KOPT-K1 (cell line): ENCODE data around the gene NCAM2.
"Not testable (repeated sequence)": the region's sequence is repeated elsewhere in the genome, so short reads cannot be mapped to it uniquely, and the experiment has no call there.

Experiments
- H3K27ac ChIP-seq: fragments of 200-600 bp; sonication (generic); 2 replicates; pipeline ENCODE4 v1.5.1; 2016; ENCODE audit warnings: antibody characterized with exemption, mild to moderate bottlenecking, low read depth, low read length; ENCODE audit not compliant: poor library complexity, severe bottlenecking
- H3K36me3 ChIP-seq: fragments of 200-600 bp; sonication (generic); 2 replicates; pipeline ENCODE4 v1.5.1; 2017; ENCODE audit warnings: antibody characterized with exemption, mild to moderate bottlenecking, low read length, moderate library complexity; ENCODE audit not compliant: insufficient read depth
- H3K9me3 ChIP-seq: fragments of 200-600 bp; sonication (generic); 2 replicates; pipeline ENCODE4 v1.5.1; 2017; ENCODE audit warnings: antibody characterized with exemption, low read length, mild to moderate bottlenecking; ENCODE audit not compliant: insufficient read depth, poor library complexity, severe bottlenecking

NCAM2 gene

GRCh38 chr21:21111309-21111920 lies 113.2 kb downstream of the NCAM2 start:
- H3K36me3 ChIP-seq: no peaks in the 10 kb centered on the region
- H3K27ac ChIP-seq: no peak overlapping the region
- H3K9me3 ChIP-seq: no peaks in the 10 kb centered on the region

DNA sequence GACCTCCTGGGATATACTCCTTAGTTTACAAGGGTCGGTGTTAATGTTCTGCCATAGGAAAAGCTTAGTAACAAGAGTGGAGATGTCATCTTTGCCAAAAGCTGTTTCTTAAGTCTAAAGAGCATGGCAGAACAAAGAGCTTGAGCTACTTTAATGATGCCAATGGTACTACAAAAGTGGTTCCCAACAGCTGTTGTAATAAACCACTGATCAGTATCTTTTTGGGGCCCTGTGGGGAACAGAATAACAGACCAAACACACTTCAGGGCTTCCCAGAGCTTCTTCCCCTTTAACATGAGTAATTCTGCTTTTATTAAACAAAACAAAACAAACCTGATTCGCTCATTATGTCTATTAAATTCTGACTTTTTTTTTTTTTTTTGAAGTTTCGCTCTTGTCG lies 116.3 kb downstream of the NCAM2 start:
- H3K36me3 ChIP-seq: no peaks in the 10 kb centered on the region
- H3K27ac ChIP-seq: no peak overlapping the region
- no peaks in the 10 kb centered on the region for H3K9me3 ChIP-seq

- H3K36me3 ChIP-seq: no peaks in the 10 kb centered on the region
- no peaks in the 10 kb centered on the region for H3K9me3 ChIP-seq
- H3K27ac ChIP-seq: no peak overlapping the region
These were observed 120.9 kb downstream of the NCAM2 start for GRCh38 chr21:21119091-21119490.

DNA sequence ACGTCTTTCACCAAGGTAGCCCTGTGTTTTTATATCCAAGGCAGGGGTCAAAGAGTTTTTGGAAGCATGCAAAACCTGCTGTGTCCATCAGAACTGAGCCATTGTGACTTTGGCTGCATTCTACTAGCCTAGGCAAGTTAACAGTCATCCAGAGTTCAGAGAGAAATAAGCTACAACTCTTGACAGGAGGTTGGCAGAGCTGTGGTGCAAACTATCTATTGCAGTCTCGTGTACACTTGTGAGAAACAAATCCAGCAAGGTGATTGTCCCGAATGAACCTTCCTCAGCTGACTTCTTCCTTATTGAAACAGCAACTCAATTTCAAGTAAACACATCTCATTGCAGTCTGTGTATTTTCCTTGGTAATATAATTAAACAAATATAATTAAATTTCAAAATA lies 124.5 kb downstream of the NCAM2 start:
- Histone ChIP-seq H3K9me3 (no peaks in the 10 kb centered on the region), H3K27ac (no peak overlapping the region), H3K36me3 (no peaks in the 10 kb centered on the region)

- no peaks in the 10 kb centered on the region for H3K36me3 ChIP-seq
These were observed 134.2 kb downstream of the NCAM2 start for GRCh38 chr21:21132390-21132789.

DNA sequence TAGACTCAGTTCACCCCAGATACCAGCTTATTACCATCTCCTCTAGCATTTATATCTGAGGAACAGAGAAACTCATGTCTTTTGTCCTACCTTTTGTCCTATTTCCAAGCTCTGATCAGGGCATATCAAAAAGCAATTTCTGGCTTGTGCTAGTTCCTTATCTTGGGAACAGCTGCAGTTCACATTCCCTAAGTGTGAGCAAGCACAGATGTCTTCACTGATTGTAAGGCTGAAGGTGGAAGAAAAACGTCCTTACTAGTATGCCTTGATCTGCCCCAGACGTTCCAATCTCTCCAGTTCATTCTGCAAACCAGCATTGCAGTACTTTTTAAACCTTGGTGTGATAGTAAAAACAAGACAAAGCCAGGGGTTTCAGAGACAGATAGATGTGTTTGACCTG lies 139.8 kb downstream of the NCAM2 start:
- no peak overlapping the region for H3K27ac ChIP-seq
- no peaks in the 10 kb centered on the region for H3K36me3 ChIP-seq
- no peaks in the 10 kb centered on the region for H3K9me3 ChIP-seq

More at GRCh38 chr21:21132390-21132789, 134.2 kb downstream of the NCAM2 start:
- H3K27ac ChIP-seq: no peak overlapping the region
- no peaks in the 10 kb centered on the region for H3K9me3 ChIP-seq

- Histone ChIP-seq H3K36me3 (no peaks in the 10 kb centered on the region), H3K9me3 (no peaks in the 10 kb centered on the region), H3K27ac (no peak overlapping the region)
These were observed 148.6 kb downstream of the NCAM2 start for GRCh38 chr21:21146587-21147373.

DNA sequence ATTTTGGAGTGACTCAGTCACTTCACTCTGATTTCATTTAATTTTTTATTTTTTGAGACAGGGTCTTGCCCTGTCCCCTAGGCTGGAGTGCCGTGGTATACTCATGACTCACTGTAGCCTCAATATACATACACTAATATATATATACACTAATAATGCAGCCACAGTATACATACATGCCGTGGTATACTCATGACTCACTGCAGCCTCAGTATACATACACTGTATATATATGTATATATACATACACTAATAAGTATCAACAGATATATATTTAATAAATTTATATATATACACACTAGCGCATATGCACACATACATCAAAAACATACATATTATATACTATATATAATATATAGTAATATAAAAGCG lies 149.2 kb downstream of the NCAM2 start:
- Histone ChIP-seq H3K9me3 (no peaks in the 10 kb centered on the region), H3K27ac (no peak overlapping the region), H3K36me3 (no peaks in the 10 kb centered on the region)

GRCh38 chr21:21148009-21148408 lies 149.8 kb downstream of the NCAM2 start:
- Histone ChIP-seq H3K36me3 (no peaks in the 10 kb centered on the region), H3K9me3 (no peaks in the 10 kb centered on the region), H3K27ac (no peak overlapping the region)

GRCh38 chr21:21148514-21148913 lies 150.3 kb downstream of the NCAM2 start:
- H3K9me3 ChIP-seq: no peaks in the 10 kb centered on the region
- H3K36me3 ChIP-seq: no peaks in the 10 kb centered on the region
- no peak overlapping the region for H3K27ac ChIP-seq

GRCh38 chr21:21149445-21149844 lies 151.2 kb downstream of the NCAM2 start:
- not testable (repeated sequence) for H3K36me3 ChIP-seq, H3K27ac ChIP-seq, H3K9me3 ChIP-seq

- H3K27ac ChIP-seq: no peak overlapping the region
These were observed 153.0 kb downstream of the NCAM2 start for GRCh38 chr21:21151231-21151630.

DNA sequence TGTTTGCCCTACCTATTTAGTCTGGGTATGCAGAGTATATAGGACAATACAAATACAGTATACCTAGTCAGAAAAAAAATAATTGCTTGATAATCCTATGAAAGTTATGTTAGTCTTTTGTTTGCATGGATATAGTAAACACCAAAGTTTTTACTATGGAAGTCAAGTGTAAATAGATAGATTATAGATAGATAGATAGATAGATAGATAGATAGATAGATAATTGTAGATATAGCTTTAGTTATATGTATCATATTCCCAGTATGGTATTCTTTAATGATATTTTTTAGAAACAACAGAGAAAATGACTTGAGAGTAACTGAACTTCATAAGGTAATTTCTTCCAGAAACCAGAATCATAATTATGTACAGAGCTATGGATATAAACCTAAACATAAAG lies 158.2 kb downstream of the NCAM2 start:
- Histone ChIP-seq H3K27ac (no peak overlapping the region), H3K36me3 (no peaks in the 10 kb centered on the region), H3K9me3 (no peaks in the 10 kb centered on the region)

More at GRCh38 chr21:21151231-21151630, 153.0 kb downstream of the NCAM2 start:
- H3K36me3 ChIP-seq: no peaks in the 10 kb centered on the region
- H3K9me3 ChIP-seq: no peaks in the 10 kb centered on the region

DNA sequence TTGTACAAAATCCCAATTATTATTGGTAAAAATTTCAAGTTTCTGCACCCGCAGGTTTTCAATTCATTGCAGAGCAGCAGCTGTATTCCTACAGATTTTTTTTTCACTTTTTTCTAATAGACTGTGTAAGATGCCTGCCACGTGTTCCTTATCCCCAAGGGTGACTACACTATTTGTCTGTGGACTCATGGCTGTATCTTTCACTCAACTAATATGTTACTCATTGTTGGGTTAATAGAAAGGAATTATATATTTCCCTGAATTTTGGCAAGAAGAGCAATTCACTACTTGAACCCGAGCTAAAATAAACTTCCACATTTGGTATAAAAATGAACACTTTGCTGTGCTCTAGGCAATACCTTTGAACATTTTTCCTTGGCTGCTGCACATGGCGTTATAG lies 158.7 kb downstream of the NCAM2 start:
- no peaks in the 10 kb centered on the region for H3K9me3 ChIP-seq
- no peaks in the 10 kb centered on the region for H3K36me3 ChIP-seq
- no peak overlapping the region for H3K27ac ChIP-seq

GRCh38 chr21:21158376-21158918 lies 160.2 kb downstream of the NCAM2 start:
- no peaks in the 10 kb centered on the region for H3K9me3 ChIP-seq
- no peaks in the 10 kb centered on the region for H3K36me3 ChIP-seq
- no peak overlapping the region for H3K27ac ChIP-seq
